CD4-positive, alpha-beta T cell treated with Interleukin-17A for 4 hours (primary cell): ENCODE measurements around the gene KIF4A.
"Not testable (repeated sequence)": the region's sequence is repeated elsewhere in the genome, so short reads cannot be mapped to it uniquely, and the experiment has no call there.

Experiments
- DNase-seq: peaks from one replicate; pipeline ENCODE4 v3.0.0-alpha.2; 2020; ENCODE audit warnings: mixed read lengths

Gene KIF4A

GRCh38 chrX:70400181-70400580 lies 110.3 kb downstream of the KIF4A start:
- DNase-seq: not testable (repeated sequence)

GRCh38 chrX:70402721-70403120 lies 112.8 kb downstream of the KIF4A start:
- no peak for DNase-seq

- DNase-seq: no peak
Measured at GRCh38 chrX:70405003-70405402, 115.1 kb downstream of the KIF4A start.

GRCh38 chrX:70410921-70411320 lies 121.0 kb downstream of the KIF4A start:
- no peak for DNase-seq

GRCh38 chrX:70411475-70411874 lies 121.6 kb downstream of the KIF4A start:
- DNase-seq: no peak

GRCh38 chrX:70421618-70422017 lies 131.7 kb downstream of the KIF4A start:
- no peak for DNase-seq

- DNase-seq: no peak
Measured at GRCh38 chrX:70422851-70423341, 133.0 kb downstream of the KIF4A start, which contains the start of gene GDPD2. Gene GDPD2 (plus strand): TSS chrX:70423314. CDS start chrX:70424985, 1,671 bp downstream.

GRCh38 chrX:70423936-70424675 lies 134.2 kb downstream of the KIF4A start:
- DNase-seq: no peak

- DNase-seq: no peak
Measured at GRCh38 chrX:70424801-70425200, 134.9 kb downstream of the KIF4A start.

- DNase-seq: no peak
Measured at GRCh38 chrX:70426286-70427278, 136.7 kb downstream of the KIF4A start.

GRCh38 chrX:70427365-70427764 lies 137.5 kb downstream of the KIF4A start:
- DNase-seq: no peak

GRCh38 chrX:70429759-70430158 lies 139.9 kb downstream of the KIF4A start:
- DNase-seq: no peak

GRCh38 chrX:70432936-70433847 lies 143.3 kb downstream of the KIF4A start:
- no peak for DNase-seq

GRCh38 chrX:70433848-70434351 lies 144.0 kb downstream of the KIF4A start:
- peak; percentile 81 for DNase-seq

- DNase-seq: peak; percentile 80
Measured at GRCh38 chrX:70434352-70434866, 144.5 kb downstream of the KIF4A start.

GRCh38 chrX:70434914-70435586 lies 145.1 kb downstream of the KIF4A start:
- DNase-seq: peak; percentile 14

- no peak for DNase-seq
Measured at GRCh38 chrX:70436343-70436742, 146.4 kb downstream of the KIF4A start.

GRCh38 chrX:70437011-70437410 lies 147.1 kb downstream of the KIF4A start:
- no peak for DNase-seq

GRCh38 chrX:70437921-70438665 lies 148.2 kb downstream of the KIF4A start:
- no peak for DNase-seq

- DNase-seq: no peak
Measured at GRCh38 chrX:70439016-70439415, 149.1 kb downstream of the KIF4A start.

GRCh38 chrX:70442224-70442623 lies 152.3 kb downstream of the KIF4A start:
- DNase-seq: no peak
